Effector memory CD8-positive, alpha-beta T cell (primary cell): ENCODE results near the gene LIG3.
"Not testable (repeated sequence)": the region's sequence is repeated elsewhere in the genome, so short reads cannot be mapped to it uniquely, and the experiment has no call there.

ENCODE experiments used
- ATAC-seq: fragments of 150-1000 bp; cut with Tn5 transposase; replicated peaks from 2 replicates; pipeline ENCODE4 v1.10.0; 2021; ENCODE audit warnings: mild to moderate bottlenecking, moderate library complexity
- DNase-seq, 3 experiments: peaks; one replicate each; pipeline ENCODE4 v3.0.0; 2021
- H3K27ac Mint-ChIP-seq, 2 donors: one replicate each; pipeline ENCODE4 v1.8.0; 2022; ENCODE audit warnings: mild to moderate bottlenecking in 2 of 2, mixed read lengths in 2 of 2, moderate library complexity in 2 of 2
- H3K27me3 Mint-ChIP-seq, 2 donors: one replicate each; pipeline ENCODE4 v1.8.0; 2022; ENCODE audit warnings: mixed read lengths in 2 of 2
- H3K36me3 Mint-ChIP-seq: one replicate; pipeline ENCODE4 v1.8.0; 2022; ENCODE audit warnings: mild to moderate bottlenecking, moderate library complexity, mixed read lengths; ENCODE audit not compliant: insufficient read depth
- H3K4me1 Mint-ChIP-seq, 2 donors: one replicate each; pipeline ENCODE4 v1.8.0; 2022; ENCODE audit warnings: low read depth in 2 of 2, mixed read lengths in 2 of 2
- H3K4me3 Mint-ChIP-seq, 2 donors: one replicate each; pipeline ENCODE4 v1.8.0; 2022; ENCODE audit warnings: mild to moderate bottlenecking in 2 of 2, mixed read lengths in 2 of 2, moderate library complexity in 2 of 2
- H3K9me3 Mint-ChIP-seq, 2 donors: one replicate each; pipeline ENCODE4 v1.8.0; 2022; ENCODE audit warnings: mixed read lengths in 2 of 2

LIG3 gene

DNA sequence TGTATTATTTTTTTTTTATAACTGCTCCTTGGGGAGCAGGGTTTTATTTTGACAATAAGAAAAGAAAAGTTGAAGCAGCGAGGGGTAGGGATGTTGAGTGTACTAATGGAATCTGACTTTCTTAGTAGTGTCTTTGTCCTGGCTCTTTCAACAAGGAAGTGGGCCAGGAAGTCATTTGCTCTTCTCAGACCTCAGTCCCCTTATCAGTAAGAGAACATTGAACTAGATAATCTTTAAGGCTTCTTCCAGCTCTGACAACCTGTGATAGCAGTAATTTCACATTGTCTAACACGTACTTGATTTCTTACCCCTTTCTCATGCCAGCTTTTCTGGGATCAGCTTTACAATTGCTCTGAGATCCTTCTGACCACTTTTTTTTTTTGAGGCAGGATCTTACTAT lies 8.3 kb downstream of the LIG3 start:
- peak overlapping the region in 1 of 2 donors; percentile 75 for H3K27ac Mint-ChIP-seq
- no peak overlapping the region for H3K4me3 Mint-ChIP-seq
- H3K9me3 Mint-ChIP-seq: no peaks in the 10 kb centered on the region
- H3K36me3 Mint-ChIP-seq: peaks cover 35% of the 10 kb centered on the region
- no peak for ATAC-seq
- no peaks in the 10 kb centered on the region for H3K27me3 Mint-ChIP-seq
- DNase-seq: no peak
- peaks cover 11 to 28% of the 10 kb centered on the region in 2 donors for H3K4me1 Mint-ChIP-seq

- no peak overlapping the region for H3K4me3 Mint-ChIP-seq
- peaks cover 8 to 20% of the 10 kb centered on the region in 2 donors for H3K4me1 Mint-ChIP-seq
- H3K27ac Mint-ChIP-seq: peak overlapping the region; percentile 58 to 75
- no peaks in the 10 kb centered on the region for H3K9me3 Mint-ChIP-seq
- H3K27me3 Mint-ChIP-seq: no peaks in the 10 kb centered on the region
- H3K36me3 Mint-ChIP-seq: peaks cover 35% of the 10 kb centered on the region
- ATAC-seq (no peak), DNase-seq (no peak)
These were observed 9.2 kb downstream of the LIG3 start for GRCh38 chr17:34989473-34989872.

DNA sequence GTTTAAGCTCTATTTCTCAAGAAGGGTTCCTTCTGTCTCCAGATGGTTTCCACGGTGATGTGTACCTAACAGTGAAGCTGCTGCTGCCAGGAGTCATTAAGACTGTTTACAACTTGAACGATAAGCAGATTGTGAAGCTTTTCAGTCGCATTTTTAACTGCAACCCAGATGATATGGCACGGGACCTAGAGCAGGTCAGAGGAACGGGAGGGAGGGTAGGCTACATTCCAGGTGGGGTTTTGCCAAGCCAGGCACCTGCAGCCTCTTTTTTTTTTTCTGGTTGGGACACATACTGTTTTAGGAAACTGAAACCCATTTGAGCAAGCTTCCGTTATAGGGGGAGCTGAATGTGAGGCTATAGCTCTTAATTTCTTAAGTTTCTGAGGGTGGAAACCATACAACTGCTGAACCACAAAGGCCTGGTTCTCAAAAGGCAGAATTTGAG lies 10.6 kb downstream of the LIG3 start:
- ATAC-seq (peak; percentile 29), DNase-seq (no peak)
- Mint-ChIP-seq H3K9me3 (no peaks in the 10 kb centered on the region), H3K27me3 (no peaks in the 10 kb centered on the region), H3K36me3 (peaks cover 46% of the 10 kb centered on the region), H3K4me3 (no peak overlapping the region), H3K27ac (peak overlapping the region in 1 of 2 donors; percentile 63), H3K4me1 (peaks cover 6 to 15% of the 10 kb centered on the region in 2 donors)

DNA sequence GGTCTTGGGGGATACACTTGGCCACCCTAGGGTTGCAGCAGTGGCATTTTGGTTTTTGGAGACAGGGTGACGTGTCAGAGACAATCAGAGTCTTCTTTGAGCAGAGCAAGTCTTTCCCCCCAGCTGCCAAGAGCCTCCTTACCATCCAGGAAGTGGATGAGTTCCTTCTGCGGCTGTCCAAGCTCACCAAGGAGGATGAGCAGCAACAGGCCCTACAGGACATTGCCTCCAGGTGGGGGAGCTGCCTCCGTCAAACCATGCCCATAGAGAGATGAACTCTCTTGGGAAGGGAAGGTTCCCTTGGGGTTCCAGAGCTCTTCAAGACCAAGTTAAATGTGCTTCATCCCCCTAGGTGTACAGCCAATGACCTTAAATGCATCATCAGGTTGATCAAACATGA lies 11.3 kb downstream of the LIG3 start:
- Mint-ChIP-seq H3K9me3 (no peaks in the 10 kb centered on the region), H3K27me3 (no peaks in the 10 kb centered on the region), H3K27ac (peak overlapping the region in 1 of 2 donors; percentile 63), H3K4me3 (no peak overlapping the region), H3K4me1 (peaks cover 4 to 15% of the 10 kb centered on the region in 2 donors), H3K36me3 (peaks cover 41% of the 10 kb centered on the region)
- DNase-seq (no peak), ATAC-seq (no peak)

DNA sequence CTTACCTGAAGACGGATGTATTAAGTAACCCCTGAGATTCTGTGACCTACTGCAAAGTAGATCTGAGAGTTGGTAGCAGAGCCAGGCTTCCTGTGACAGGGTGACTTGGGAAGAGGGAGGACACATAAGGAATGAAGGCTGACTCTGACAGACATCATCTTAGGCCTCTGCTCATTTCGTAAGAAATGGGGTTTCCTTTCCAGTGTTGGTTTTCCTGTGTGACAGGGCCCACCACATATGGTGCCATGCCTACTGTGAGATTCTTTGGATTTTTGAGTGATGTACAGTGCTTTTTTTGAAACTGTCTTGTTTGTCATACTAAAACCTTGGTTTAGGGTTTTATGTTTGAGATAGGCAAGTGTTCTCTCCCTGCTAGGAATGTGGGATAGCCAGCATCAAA lies 12.7 kb downstream of the LIG3 start:
- no peak for ATAC-seq
- no peaks in the 10 kb centered on the region for H3K27me3 Mint-ChIP-seq
- peaks cover 44% of the 10 kb centered on the region for H3K36me3 Mint-ChIP-seq
- no peak overlapping the region for H3K27ac Mint-ChIP-seq
- H3K4me1 Mint-ChIP-seq: peaks cover 5 to 16% of the 10 kb centered on the region in 2 donors
- no peak for DNase-seq
- no peak overlapping the region for H3K4me3 Mint-ChIP-seq
- no peaks in the 10 kb centered on the region for H3K9me3 Mint-ChIP-seq

DNA sequence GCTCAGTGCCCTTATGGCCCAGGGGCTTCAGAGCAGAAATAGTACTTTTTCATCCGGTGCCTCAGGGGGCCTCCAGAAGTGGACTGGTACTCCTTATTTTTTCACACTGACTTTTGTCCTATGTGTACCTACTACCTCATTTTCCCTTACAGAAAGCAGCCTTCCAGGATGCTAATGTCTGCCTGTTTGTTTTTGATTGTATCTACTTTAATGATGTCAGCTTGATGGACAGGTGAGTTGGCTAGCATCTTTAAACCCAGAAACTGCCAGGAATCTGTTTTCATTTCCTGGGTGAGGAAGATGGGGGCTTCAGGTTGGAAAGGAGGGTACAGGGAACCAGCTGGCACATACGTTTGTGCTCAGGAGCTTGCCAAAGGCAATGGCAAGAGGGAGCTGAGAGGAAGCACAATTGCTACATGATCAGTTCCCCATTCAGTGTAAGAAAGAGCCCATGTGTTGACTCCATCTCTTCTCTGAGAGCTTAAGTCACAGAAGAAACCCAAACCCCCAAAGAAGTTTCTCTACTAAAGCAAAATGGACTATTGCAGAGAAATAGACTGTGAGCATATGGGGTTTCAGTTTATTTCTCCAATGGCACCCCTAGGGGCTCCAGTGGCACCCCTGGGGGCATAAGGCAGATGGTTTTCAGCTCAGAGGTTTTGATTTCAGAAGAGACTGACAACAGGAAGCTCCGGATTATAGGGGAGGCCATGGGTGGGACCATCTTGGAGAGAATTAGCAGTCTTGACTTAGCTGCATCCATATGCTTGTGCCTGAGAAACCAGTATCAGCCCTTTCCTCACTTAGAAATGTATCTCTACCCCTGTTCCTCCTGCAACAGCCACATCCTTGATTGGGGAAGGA lies 16.3 kb downstream of the LIG3 start:
- H3K4me3 Mint-ChIP-seq: no peak overlapping the region
- H3K4me1 Mint-ChIP-seq: peaks cover 7 to 15% of the 10 kb centered on the region in 2 donors
- no peaks in the 10 kb centered on the region for H3K27me3 Mint-ChIP-seq
- DNase-seq: no peak
- no peak overlapping the region for H3K27ac Mint-ChIP-seq
- peaks cover 31% of the 10 kb centered on the region for H3K36me3 Mint-ChIP-seq
- no peaks in the 10 kb centered on the region for H3K9me3 Mint-ChIP-seq
- ATAC-seq: no peak

GRCh38 chr17:34997355-34997862 lies 17.1 kb downstream of the LIG3 start:
- no peak overlapping the region for H3K4me3 Mint-ChIP-seq
- no peak for DNase-seq
- H3K27ac Mint-ChIP-seq: no peak overlapping the region
- H3K4me1 Mint-ChIP-seq: peaks cover 7 to 14% of the 10 kb centered on the region in 2 donors
- H3K36me3 Mint-ChIP-seq: peaks cover 30% of the 10 kb centered on the region
- H3K27me3 Mint-ChIP-seq: no peaks in the 10 kb centered on the region
- no peaks in the 10 kb centered on the region for H3K9me3 Mint-ChIP-seq
- no peak for ATAC-seq

- Mint-ChIP-seq H3K4me3 (no peak overlapping the region), H3K27ac (peak overlapping the region; percentile 46 to 67), H3K36me3 (peaks cover 35% of the 10 kb centered on the region), H3K9me3 (no peaks in the 10 kb centered on the region), H3K27me3 (no peaks in the 10 kb centered on the region), H3K4me1 (peaks cover 6 to 7% of the 10 kb centered on the region in 2 donors)
- peak; percentile 74 to 78 (median 75) for DNase-seq
- ATAC-seq: peak; percentile 98
These were observed 17.9 kb downstream of the LIG3 start for GRCh38 chr17:34998205-34998604.

GRCh38 chr17:34999456-34999855 lies 19.1 kb downstream of the LIG3 start:
- peak overlapping the region; percentile 68 to 79 for H3K27ac Mint-ChIP-seq
- H3K36me3 Mint-ChIP-seq: peaks cover 38% of the 10 kb centered on the region
- H3K4me3 Mint-ChIP-seq: no peak overlapping the region

GRCh38 chr17:35000965-35001364 lies 20.7 kb downstream of the LIG3 start:
- peak overlapping the region; percentile 72 to 79 for H3K27ac Mint-ChIP-seq

More at GRCh38 chr17:34999456-34999855, 19.1 kb downstream of the LIG3 start:
- DNase-seq (no peak), ATAC-seq (no peak)
- H3K4me1 Mint-ChIP-seq: peaks cover 5 to 7% of the 10 kb centered on the region in 2 donors
- H3K27me3 Mint-ChIP-seq: no peaks in the 10 kb centered on the region
- H3K9me3 Mint-ChIP-seq: no peaks in the 10 kb centered on the region

DNA sequence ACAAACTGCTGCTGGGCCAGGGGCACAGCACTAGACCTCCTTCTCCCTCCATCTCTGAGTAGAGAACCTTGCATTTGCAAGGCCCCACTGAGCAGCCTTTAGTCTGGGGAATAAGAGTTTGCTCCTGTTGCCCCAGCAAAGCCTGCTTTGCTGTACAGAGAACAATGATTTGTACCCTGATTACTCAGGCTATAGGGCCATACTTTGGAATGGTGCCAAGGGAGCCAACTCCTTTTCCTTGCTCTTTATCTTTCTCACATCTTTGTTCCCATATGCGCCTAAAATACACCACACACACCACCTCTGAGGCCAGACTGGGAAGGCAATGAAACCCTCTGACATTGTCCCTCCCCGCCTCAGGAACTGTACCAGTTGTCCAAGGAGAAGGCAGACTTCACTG lies 21.2 kb downstream of the LIG3 start:
- H3K4me3 Mint-ChIP-seq: no peak overlapping the region
- peak overlapping the region in 1 of 2 donors; percentile 72 for H3K27ac Mint-ChIP-seq
- H3K4me1 Mint-ChIP-seq: peaks cover 5 to 7% of the 10 kb centered on the region in 2 donors
- H3K27me3 Mint-ChIP-seq: no peaks in the 10 kb centered on the region
- peaks cover 26% of the 10 kb centered on the region for H3K36me3 Mint-ChIP-seq
- no peak for ATAC-seq
- DNase-seq: no peak
- H3K9me3 Mint-ChIP-seq: no peaks in the 10 kb centered on the region

More at GRCh38 chr17:35000965-35001364, 20.7 kb downstream of the LIG3 start:
- not testable (repeated sequence) for ATAC-seq, H3K9me3 Mint-ChIP-seq, H3K4me1 Mint-ChIP-seq, DNase-seq, H3K27me3 Mint-ChIP-seq, H3K4me3 Mint-ChIP-seq
- peaks cover 27% of the 10 kb centered on the region for H3K36me3 Mint-ChIP-seq

- Mint-ChIP-seq H3K27ac (peak overlapping the region in 1 of 2 donors; percentile 83), H3K4me1 (peaks cover 4 to 9% of the 10 kb centered on the region in 2 donors), H3K9me3 (no peaks in the 10 kb centered on the region), H3K27me3 (no peaks in the 10 kb centered on the region), H3K36me3 (peaks cover 27% of the 10 kb centered on the region), H3K4me3 (no peak overlapping the region)
- no peak for DNase-seq
- no peak for ATAC-seq
These were observed 22.7 kb downstream of the LIG3 start for GRCh38 chr17:35002876-35003551.

DNA sequence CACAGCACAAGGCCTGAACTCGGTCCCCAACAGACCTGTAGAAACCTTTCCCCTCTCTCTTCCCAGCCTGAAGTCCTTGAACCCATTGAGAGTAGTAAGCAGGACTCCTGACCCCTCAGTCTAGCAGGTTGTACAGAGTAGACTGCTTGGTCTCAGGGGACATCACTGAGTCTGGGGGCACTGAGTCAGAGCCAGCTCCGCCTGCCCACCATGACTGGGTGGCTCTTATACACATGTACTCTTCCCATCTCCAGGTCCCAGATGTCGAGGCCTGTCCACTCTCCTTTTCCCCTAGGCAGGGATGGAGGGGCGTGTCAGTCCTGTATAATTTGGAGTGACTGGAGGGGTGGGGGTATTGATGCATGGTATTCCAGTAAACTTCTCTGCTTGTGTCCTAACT lies 23.5 kb downstream of the LIG3 start:
- no peaks in the 10 kb centered on the region for H3K9me3 Mint-ChIP-seq
- peaks cover 27% of the 10 kb centered on the region for H3K36me3 Mint-ChIP-seq
- H3K27me3 Mint-ChIP-seq: no peaks in the 10 kb centered on the region
- ATAC-seq: no peak
- H3K4me1 Mint-ChIP-seq: peaks cover 0 to 5% of the 10 kb centered on the region in 2 donors
- H3K4me3 Mint-ChIP-seq: no peak overlapping the region
- H3K27ac Mint-ChIP-seq: peak overlapping the region; percentile 42 to 83
- DNase-seq: no peak
